HCT116 (cell line): ENCODE measurements around the gene NRGN. TPM values are rescaled to one million over a fixed set of nuclear protein-coding genes. Genes with fewer than 3 reads are reported as not detected.

Experiments used
- ATAC-seq: fragments of 200-7000 bp; cut with Tn5 transposase; 2 replicates; pipeline ENCODE4 v1.9.1; 2020; ENCODE audit warnings: mild to moderate bottlenecking, moderate library complexity
- BruUV-seq: library from RNA; stranded (reverse); fragments of 400-500 nt; replicated peaks from 2 replicates; lab custom pipeline; 2021; lab: Mats Ljungman, UMichigan
- CTCF ChIA-PET: fragments of 300-600 bp; sonication (Branson Sonifier 250); formaldehyde crosslinking; loops from one replicate; lab custom pipeline; 2021; ENCODE audit warnings: antibody characterized with exemption; lab: Charles Lee
- POLR2A ChIA-PET: fragments of 300-600, 350-600 bp; sonication (Branson Sonifier 250); formaldehyde crosslinking; loops from one replicate; lab custom pipeline; 2021; ENCODE audit warnings: antibody characterized with exemption; lab: Charles Lee
- RAD21 ChIA-PET, 2 experiments: fragments of 300-600 bp; sonication (Branson Sonifier 250); formaldehyde crosslinking; loops; one replicate each; lab custom pipeline; 2023; ENCODE audit warnings: low total read pairs in 2 of 2; ENCODE audit not compliant: uncharacterized antibody in 2 of 2, unreplicated experiment in 2 of 2, low non-redundant PET in 1 of 2; lab: Charles Lee
- DNase-seq: peaks from one replicate; pipeline ENCODE4 v3.0.0-alpha.2; 2010; ENCODE audit warnings: low read depth, low spot score
- H2AFZ ChIP-seq: fragments of 200-600 bp; shearing (Covaris generic), sonication (generic); 2 replicates; pipeline ENCODE4 v1.6.1; 2017; ENCODE audit warnings: low read depth, mixed run types, mixed read lengths, antibody characterized with exemption, low read length; ENCODE audit not compliant: poor library complexity, severe bottlenecking
- H3K27ac ChIP-seq: 2 replicates; pipeline ENCODE4 v1.5.1; 2012; ENCODE audit warnings: low read depth, low read length
- H3K27me3 ChIP-seq: fragments of 200-600 bp; sonication (generic); 2 replicates; pipeline ENCODE4 v1.6.1; 2016; ENCODE audit warnings: mixed run types, low read length, mixed read lengths; ENCODE audit not compliant: insufficient read depth
- H3K36me3 ChIP-seq, 2 experiments: fragments of 200-500 bp in 1 of 2; fragments of 200-600 bp in 1 of 2; sonication (Bioruptor generic) in 1 of 2; sonication (generic) in 1 of 2; 2 replicates each; pipeline versions ENCODE4 v1.5.1 to v1.6.1; 2014 to 2016; ENCODE audit warnings: low read length in 2 of 2, inconsistent platforms in 1 of 2, mixed read lengths in 1 of 2, mixed run types in 1 of 2; ENCODE audit not compliant: insufficient read depth in 2 of 2, control insufficient read depth in 1 of 2
- H3K4me1 ChIP-seq, 2 experiments: fragments of 200-600 bp in 1 of 2; sonication (generic) in 1 of 2; 2 replicates each; pipeline versions ENCODE4 v1.5.1 to v1.6.1; 2012 to 2017; ENCODE audit warnings: low read length in 2 of 2, inconsistent platforms in 1 of 2, mild to moderate bottlenecking in 1 of 2, mixed read lengths in 1 of 2, mixed run types in 1 of 2, moderate library complexity in 1 of 2; ENCODE audit not compliant: insufficient read depth in 2 of 2, control insufficient read depth in 1 of 2
- H3K4me2 ChIP-seq: fragments of 200-600 bp; sonication (generic); 2 replicates; pipeline ENCODE4 v1.6.1; 2017; ENCODE audit warnings: mixed run types, low read length, mixed read lengths
- H3K4me3 ChIP-seq, 2 experiments: fragments of 200-600 bp in 1 of 2; sonication (generic) in 1 of 2; replicated peaks in 1 of 2; 2 replicates each; pipeline ENCODE4 v1.5.1; 2011 to 2016; ENCODE audit warnings: low read length in 2 of 2, control low read depth in 1 of 2, low read depth in 1 of 2, mild to moderate bottlenecking in 1 of 2, mixed read lengths in 1 of 2, mixed run types in 1 of 2
- H3K79me2 ChIP-seq: fragments of 200-600 bp; sonication (generic); 2 replicates; pipeline ENCODE4 v1.6.1; 2017; ENCODE audit warnings: mild to moderate bottlenecking, mixed run types, low read length, moderate library complexity, mixed read lengths; ENCODE audit not compliant: insufficient read depth
- H3K9ac ChIP-seq: fragments of 200-600 bp; sonication (generic); 2 replicates; pipeline ENCODE4 v1.6.1; 2016; ENCODE audit warnings: low read length, mixed read lengths
- H3K9me2 ChIP-seq: fragments of 200-600 bp; sonication (generic), shearing (Covaris generic); 2 replicates; pipeline ENCODE4 v1.6.1; 2017; ENCODE audit warnings: mixed run types, mild to moderate bottlenecking, moderate library complexity; ENCODE audit not compliant: insufficient read depth
- H3K9me3 ChIP-seq, 2 experiments: fragments of 200-500 bp in 1 of 2; fragments of 200-600 bp in 1 of 2; sonication (Bioruptor generic) in 1 of 2; sonication (generic) in 1 of 2; 2 replicates each; pipeline ENCODE4 v1.6.1; 2014 to 2017; ENCODE audit warnings: low read length in 2 of 2, mixed read lengths in 2 of 2, inconsistent platforms in 1 of 2, low read depth in 1 of 2, mild to moderate bottlenecking in 1 of 2, mixed run types in 1 of 2, moderate library complexity in 1 of 2; ENCODE audit not compliant: control insufficient read depth in 1 of 2, insufficient read depth in 1 of 2
- H4K20me1 ChIP-seq: fragments of 200-600 bp; sonication (generic), shearing (Covaris generic); 2 replicates; pipeline ENCODE4 v1.6.1; 2017; ENCODE audit warnings: mixed run types, mild to moderate bottlenecking, moderate library complexity; ENCODE audit not compliant: insufficient read depth
- CBX3 ChIP-seq: IDR thresholded peaks from 2 replicates; pipeline ENCODE4 v1.6.1; 2012; ENCODE audit warnings: low read depth
- CEBPB ChIP-seq: IDR thresholded peaks from 2 replicates; pipeline ENCODE4 v1.6.1; 2012; ENCODE audit warnings: low read depth
- EZH2phosphoT487 ChIP-seq: fragments of 200-600 bp; IDR thresholded peaks from 2 replicates; pipeline ENCODE4 v1.6.1; 2018; ENCODE audit warnings: antibody characterized with exemption, borderline replicate concordance
- JUND ChIP-seq: IDR thresholded peaks from 2 replicates; pipeline ENCODE4 v1.6.1; 2012
- RAD21 ChIP-seq: IDR thresholded peaks from 2 replicates; pipeline ENCODE4 v1.6.1; 2012; ENCODE audit warnings: low read depth, mild to moderate bottlenecking
- YY1 ChIP-seq: IDR thresholded peaks from 2 replicates; pipeline ENCODE4 v1.6.1; 2011; ENCODE audit warnings: low read length, low read depth, moderate library complexity, mild to moderate bottlenecking; ENCODE audit not compliant: insufficient replicate concordance; ENCODE audit errors: extremely low read depth
- intact Hi-C: fragments of 100-400 bp; cut with micrococcal nuclease; formaldehyde crosslinking; loops from 2 replicates; pipeline ENCODE4 v1.10.0; 2022
- total RNA-seq: library from RNA; stranded (reverse); gene quantifications from one replicate; pipeline ENCODE4 v1.2.1, GENCODE V29; 2021; ENCODE audit not compliant: unreplicated experiment
- TF ChIP-seq, protein P1 (sequence below), 3 experiments: fragments of 200-600 bp in 1 of 3; sonication (generic) in 1 of 3; IDR thresholded peaks in 2 of 3; conservative IDR thresholded peaks in 1 of 3; 2 replicates each; pipeline ENCODE4 v1.5.1; 2012 to 2017; ENCODE audit warnings: low read depth in 2 of 3, low read length in 2 of 3, antibody characterized with exemption in 1 of 3, borderline replicate concordance in 1 of 3, control low read depth in 1 of 3, mild to moderate bottlenecking in 1 of 3, mixed read lengths in 1 of 3, mixed run types in 1 of 3, moderate library complexity in 1 of 3; ENCODE audit not compliant: insufficient read depth in 1 of 3
- TF ChIP-seq, protein P2 (sequence below): IDR thresholded peaks from 2 replicates; pipeline ENCODE4 v1.6.1; 2012
- TF ChIP-seq, protein P3 (sequence below): IDR thresholded peaks from 2 replicates; pipeline ENCODE4 v1.6.1; 2012; ENCODE audit warnings: low read depth
- TF ChIP-seq, protein P4 (sequence below): IDR thresholded peaks from 2 replicates; pipeline ENCODE4 v1.6.1; 2012

Gene NRGN
- total RNA-seq, 1 experiment from 2014 or later = 33.3 TPM

DNA sequence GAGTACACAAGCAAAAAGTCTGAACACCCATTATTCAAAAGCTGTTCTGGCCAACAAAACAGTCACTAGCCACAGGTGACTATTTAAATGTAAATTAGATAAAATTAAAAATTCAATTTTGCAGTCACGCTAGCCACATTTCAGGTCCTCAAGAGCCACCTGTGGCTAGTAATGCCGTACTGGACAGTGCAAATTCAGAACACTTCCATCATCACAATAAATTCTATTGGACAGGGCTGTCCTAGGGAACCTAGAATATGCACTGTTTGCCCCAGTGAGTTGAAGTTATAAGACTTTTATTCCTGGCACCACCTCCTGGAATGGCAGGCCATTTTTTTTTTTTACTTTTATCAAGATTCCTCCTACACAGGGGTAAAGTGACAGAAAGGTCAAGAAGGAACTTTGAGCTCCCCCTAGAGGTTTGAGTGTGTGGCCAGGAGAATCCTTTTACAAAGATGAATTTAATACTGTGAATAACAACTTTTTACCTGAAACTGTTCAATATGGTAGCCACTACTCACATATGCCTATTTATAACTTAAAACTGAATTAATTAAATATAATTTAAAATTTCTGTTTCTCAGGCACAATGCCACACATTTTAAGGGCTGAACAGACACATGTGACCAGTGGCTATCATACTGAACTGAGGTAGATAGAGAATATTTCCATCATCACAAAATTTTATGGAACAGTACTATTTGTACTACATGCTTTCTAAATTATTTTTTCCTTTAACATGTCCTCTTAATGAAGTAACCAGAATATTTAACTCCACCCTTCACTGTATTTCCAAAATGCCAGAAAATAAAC lies 53.9 kb downstream of the NRGN start:
- Histone ChIP-seq H3K36me3 (no peaks in the 10 kb centered on the region), H3K27me3 (no peaks in the 10 kb centered on the region), H3K9ac (no peak overlapping the region), H3K9me2 (no peaks in the 10 kb centered on the region), H3K4me1 (peaks cover 3 to 14% of the 10 kb centered on the region in 2 experiments; a peak in 3 of 4 replicates), H3K27ac (no peak overlapping the region), H2AFZ (no peak overlapping the region)
- CTCF ChIA-PET = interaction anchor here (0.6 to 4.0 kb wide), 23 partner anchors 8 to 391 kb away, joined by 3 to 27 read pairs (median 5); partner anchors contain the start of genes SIAE, SPA17 and TBRG1
- ATAC-seq = peak; percentile 93
- RAD21 ChIA-PET = interaction anchor here (0.6 to 1.4 kb wide), 3 partner anchors 54 to 125 kb away, joined by 3 to 5 read pairs (median 3); partner anchors contain the start of gene NRGN (in 1 of the 2)
- POLR2A ChIA-PET = interaction anchor here (0.9 to 1.2 kb wide), 3 partner anchors 10 to 125 kb away, joined by 3 to 4 read pairs (median 3); no protein-coding TSS in a partner anchor
- DNase-seq = peak; percentile 43
- intact Hi-C loops = loop anchor here (1.0 to 2.0 kb wide), 2 partner anchors 43 to 124 kb away; no protein-coding TSS in a partner anchor
- TF ChIP-seq RAD21 (peak; percentile 77), JUND (no peak)
- TF ChIP-seq, protein P1, sequence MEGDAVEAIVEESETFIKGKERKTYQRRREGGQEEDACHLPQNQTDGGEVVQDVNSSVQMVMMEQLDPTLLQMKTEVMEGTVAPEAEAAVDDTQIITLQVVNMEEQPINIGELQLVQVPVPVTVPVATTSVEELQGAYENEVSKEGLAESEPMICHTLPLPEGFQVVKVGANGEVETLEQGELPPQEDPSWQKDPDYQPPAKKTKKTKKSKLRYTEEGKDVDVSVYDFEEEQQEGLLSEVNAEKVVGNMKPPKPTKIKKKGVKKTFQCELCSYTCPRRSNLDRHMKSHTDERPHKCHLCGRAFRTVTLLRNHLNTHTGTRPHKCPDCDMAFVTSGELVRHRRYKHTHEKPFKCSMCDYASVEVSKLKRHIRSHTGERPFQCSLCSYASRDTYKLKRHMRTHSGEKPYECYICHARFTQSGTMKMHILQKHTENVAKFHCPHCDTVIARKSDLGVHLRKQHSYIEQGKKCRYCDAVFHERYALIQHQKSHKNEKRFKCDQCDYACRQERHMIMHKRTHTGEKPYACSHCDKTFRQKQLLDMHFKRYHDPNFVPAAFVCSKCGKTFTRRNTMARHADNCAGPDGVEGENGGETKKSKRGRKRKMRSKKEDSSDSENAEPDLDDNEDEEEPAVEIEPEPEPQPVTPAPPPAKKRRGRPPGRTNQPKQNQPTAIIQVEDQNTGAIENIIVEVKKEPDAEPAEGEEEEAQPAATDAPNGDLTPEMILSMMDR (IDR thresholded peaks at IDR 0.05 in 2 of 3, conservative IDR thresholded peaks at IDR 0.05 in 1 of 3; ENCODE audit: borderline replicate concordance in 1 of 3, insufficient read depth in 1 of 3, low read depth in 2 of 3, low read length in 2 of 3) = peak; percentile 69 to 87 (median 73); a peak in 5 of 6 replicates
- TF ChIP-seq, all 23 proteins: peak for 2
- H3K79me2 ChIP-seq = peaks cover 97% of the 10 kb centered on the region
- H3K9me3 ChIP-seq = no peaks in the 10 kb centered on the region
- H3K4me2 ChIP-seq = peak overlapping the region; percentile 30; the same call in 1 of the 2 replicates
- no peak overlapping the region for H3K4me3 ChIP-seq
- no TSS peak for BruUV-seq
- H4K20me1 ChIP-seq = 0 out of 2 replicates have a peak, but pooled peaks cover 18% of the 10 kb centered on the region

DNA sequence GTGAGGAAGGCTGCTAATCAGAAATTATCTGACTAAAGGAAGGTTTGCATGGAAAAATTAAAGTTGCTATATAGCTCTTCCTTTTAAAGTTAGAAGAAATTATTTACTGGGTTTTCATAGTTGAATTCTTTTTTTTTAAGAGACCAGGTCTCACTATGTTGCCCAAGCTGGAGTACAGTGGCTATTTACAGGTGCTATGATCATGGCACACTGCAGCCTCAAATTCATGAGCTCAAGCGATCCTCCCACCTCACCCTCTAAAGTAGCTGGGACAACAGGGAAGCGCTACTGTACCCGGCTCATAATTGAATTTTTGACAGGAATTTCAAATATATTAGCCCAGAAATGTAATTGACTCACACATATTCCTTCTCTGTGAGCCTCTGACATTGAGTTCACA lies 56.6 kb downstream of the NRGN start:
- Histone ChIP-seq H2AFZ (no peak overlapping the region), H3K27ac (no peak overlapping the region), H3K79me2 (peaks cover 84% of the 10 kb centered on the region), H3K4me3 (no peak overlapping the region), H4K20me1 (0 out of 2 replicates have a peak, but pooled peaks cover 9% of the 10 kb centered on the region), H3K4me2 (no peak overlapping the region), H3K9me3 (no peaks in the 10 kb centered on the region), H3K9ac (no peak overlapping the region), H3K27me3 (no peaks in the 10 kb centered on the region), H3K9me2 (no peaks in the 10 kb centered on the region), H3K4me1 (peaks cover 6 to 24% of the 10 kb centered on the region in 2 experiments; a peak in 3 of 4 replicates), H3K36me3 (no peaks in the 10 kb centered on the region)
- RAD21 ChIA-PET = no interaction called here
- intact Hi-C loops = no loop called here
- no peak for ATAC-seq
- POLR2A ChIA-PET = no interaction called here
- no peak for DNase-seq
- no TSS peak for BruUV-seq
- CTCF ChIA-PET = interaction anchor here (1.8 kb wide), 1 partner anchor 40 kb away, joined by 4 read pairs; no protein-coding TSS in a partner anchor
- TF ChIP-seq CBX3 = no peak
- TF ChIP-seq EZH2phosphoT487 = no peak
- TF ChIP-seq CEBPB = no peak
- no peak for TF ChIP-seq YY1
- TF ChIP-seq, protein P2, sequence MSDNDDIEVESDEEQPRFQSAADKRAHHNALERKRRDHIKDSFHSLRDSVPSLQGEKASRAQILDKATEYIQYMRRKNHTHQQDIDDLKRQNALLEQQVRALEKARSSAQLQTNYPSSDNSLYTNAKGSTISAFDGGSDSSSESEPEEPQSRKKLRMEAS = no peak
- TF ChIP-seq, protein P3, sequence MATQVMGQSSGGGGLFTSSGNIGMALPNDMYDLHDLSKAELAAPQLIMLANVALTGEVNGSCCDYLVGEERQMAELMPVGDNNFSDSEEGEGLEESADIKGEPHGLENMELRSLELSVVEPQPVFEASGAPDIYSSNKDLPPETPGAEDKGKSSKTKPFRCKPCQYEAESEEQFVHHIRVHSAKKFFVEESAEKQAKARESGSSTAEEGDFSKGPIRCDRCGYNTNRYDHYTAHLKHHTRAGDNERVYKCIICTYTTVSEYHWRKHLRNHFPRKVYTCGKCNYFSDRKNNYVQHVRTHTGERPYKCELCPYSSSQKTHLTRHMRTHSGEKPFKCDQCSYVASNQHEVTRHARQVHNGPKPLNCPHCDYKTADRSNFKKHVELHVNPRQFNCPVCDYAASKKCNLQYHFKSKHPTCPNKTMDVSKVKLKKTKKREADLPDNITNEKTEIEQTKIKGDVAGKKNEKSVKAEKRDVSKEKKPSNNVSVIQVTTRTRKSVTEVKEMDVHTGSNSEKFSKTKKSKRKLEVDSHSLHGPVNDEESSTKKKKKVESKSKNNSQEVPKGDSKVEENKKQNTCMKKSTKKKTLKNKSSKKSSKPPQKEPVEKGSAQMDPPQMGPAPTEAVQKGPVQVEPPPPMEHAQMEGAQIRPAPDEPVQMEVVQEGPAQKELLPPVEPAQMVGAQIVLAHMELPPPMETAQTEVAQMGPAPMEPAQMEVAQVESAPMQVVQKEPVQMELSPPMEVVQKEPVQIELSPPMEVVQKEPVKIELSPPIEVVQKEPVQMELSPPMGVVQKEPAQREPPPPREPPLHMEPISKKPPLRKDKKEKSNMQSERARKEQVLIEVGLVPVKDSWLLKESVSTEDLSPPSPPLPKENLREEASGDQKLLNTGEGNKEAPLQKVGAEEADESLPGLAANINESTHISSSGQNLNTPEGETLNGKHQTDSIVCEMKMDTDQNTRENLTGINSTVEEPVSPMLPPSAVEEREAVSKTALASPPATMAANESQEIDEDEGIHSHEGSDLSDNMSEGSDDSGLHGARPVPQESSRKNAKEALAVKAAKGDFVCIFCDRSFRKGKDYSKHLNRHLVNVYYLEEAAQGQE = no peak
- TF ChIP-seq, protein P4, sequence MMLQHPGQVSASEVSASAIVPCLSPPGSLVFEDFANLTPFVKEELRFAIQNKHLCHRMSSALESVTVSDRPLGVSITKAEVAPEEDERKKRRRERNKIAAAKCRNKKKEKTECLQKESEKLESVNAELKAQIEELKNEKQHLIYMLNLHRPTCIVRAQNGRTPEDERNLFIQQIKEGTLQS = no peak
